Karpas-422 (cell line): ENCODE data around the gene ZSWIM5. TPM values are rescaled to one million over a fixed set of nuclear protein-coding genes. Genes with fewer than 3 reads are reported as not detected.
A peak's percentile ranks its signal among the peaks of the same experiment; 100 is the strongest.
"Not testable (repeated sequence)": the region's sequence is repeated elsewhere in the genome, so short reads cannot be mapped to it uniquely, and the experiment has no call there.

Experiments used
- DNase-seq: peaks from one replicate; pipeline ENCODE4 v3.0.0-alpha.2; 2015
- H2AFZ ChIP-seq: fragments of 200-600 bp; sonication (generic); 2 replicates; pipeline ENCODE4 v1.6.1; 2014; ENCODE audit warnings: antibody characterized with exemption, low read length, mixed read lengths
- H3K27ac ChIP-seq: fragments of 200-600 bp; sonication (generic); 2 replicates; pipeline ENCODE4 v1.5.1; 2014; ENCODE audit warnings: mild to moderate bottlenecking, low read length, moderate library complexity
- H3K27me3 ChIP-seq: fragments of 200-600 bp; sonication (generic); 2 replicates; pipeline ENCODE4 v1.6.1; 2014; ENCODE audit warnings: low read length, mixed read lengths
- H3K36me3 ChIP-seq: fragments of 200-600 bp; sonication (generic); 2 replicates; pipeline ENCODE4 v1.6.1; 2014; ENCODE audit warnings: low read length, mixed read lengths; ENCODE audit not compliant: insufficient read depth
- H3K4me1 ChIP-seq: fragments of 200-600 bp; sonication (generic); 2 replicates; pipeline ENCODE4 v1.6.1; 2014; ENCODE audit warnings: mild to moderate bottlenecking, low read length, mixed read lengths
- H3K4me2 ChIP-seq: fragments of 200-600 bp; sonication (generic); 2 replicates; pipeline ENCODE4 v1.6.1; 2014; ENCODE audit warnings: low read length, low read depth, mild to moderate bottlenecking; ENCODE audit not compliant: poor library complexity, severe bottlenecking
- H3K4me3 ChIP-seq: fragments of 200-600 bp; sonication (generic); 2 replicates; pipeline ENCODE4 v1.5.1; 2014; ENCODE audit warnings: mild to moderate bottlenecking, antibody characterized with exemption, low read length, mixed read lengths
- H3K79me2 ChIP-seq: fragments of 200-600 bp; sonication (generic); 2 replicates; pipeline ENCODE4 v1.6.1; 2014; ENCODE audit warnings: mild to moderate bottlenecking, low read length, mixed read lengths
- H3K9ac ChIP-seq: fragments of 200-600 bp; sonication (generic); 2 replicates; pipeline ENCODE4 v1.6.0; 2014; ENCODE audit warnings: low read length
- H3K9me2 ChIP-seq: fragments of 200-600 bp; sonication (generic), shearing (Covaris generic); replicated peaks from 2 replicates; pipeline ENCODE4 v1.6.0; 2014; ENCODE audit warnings: mild to moderate bottlenecking, low read length, moderate library complexity; ENCODE audit not compliant: insufficient read depth
- H3K9me3 ChIP-seq: fragments of 300-700, 200-600 bp; sonication (generic); 2 replicates; pipeline ENCODE4 v1.6.1; 2014; ENCODE audit warnings: low read length, mixed read lengths
- H4K20me1 ChIP-seq: fragments of 200-600 bp; sonication (generic); 2 replicates; pipeline ENCODE4 v1.6.1; 2014; ENCODE audit warnings: mild to moderate bottlenecking, antibody characterized with exemption, low read length, low read depth; ENCODE audit not compliant: insufficient read depth
- total RNA-seq: library from RNA; depleted of rRNA; stranded (reverse); fragments of >200 nt; shearing (Covaris generic); gene quantifications from 2 replicates; pipeline ENCODE4 v1.2.3, GENCODE V29; 2014; ENCODE audit warnings: low replicate concordance

ZSWIM5 gene
- total RNA-seq, 1 experiment from 2014 or later, result 0.04 TPM

DNA sequence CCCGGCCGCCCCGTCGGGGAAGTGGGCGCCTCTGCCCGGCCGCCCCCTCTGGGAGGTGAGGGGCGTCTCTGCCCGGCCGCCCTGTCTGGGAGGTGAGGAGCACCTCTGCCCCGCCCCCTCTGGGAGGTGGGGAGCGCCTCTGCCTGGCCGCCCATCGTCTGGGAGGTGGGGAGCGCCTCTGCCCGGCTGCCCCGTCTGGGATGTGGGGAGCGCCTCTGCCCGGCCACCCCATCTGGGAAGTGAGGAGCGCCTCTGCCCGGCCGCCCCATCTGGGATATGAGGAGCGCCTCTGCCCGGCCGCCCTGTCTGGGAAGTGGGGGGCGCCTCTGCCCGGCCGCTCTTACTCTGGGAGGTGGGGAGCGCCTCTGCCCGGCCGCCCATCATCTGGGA is 100.3 kb downstream of the ZSWIM5 start:
- H2AFZ ChIP-seq, H3K9ac ChIP-seq, H3K79me2 ChIP-seq, H3K9me3 ChIP-seq, H3K9me2 ChIP-seq, H3K4me2 ChIP-seq, H4K20me1 ChIP-seq, H3K27me3 ChIP-seq, H3K27ac ChIP-seq, DNase-seq, H3K4me3 ChIP-seq, H3K36me3 ChIP-seq: not testable (repeated sequence)
- peaks cover 13% of the 10 kb centered on the region for H3K4me1 ChIP-seq

DNA sequence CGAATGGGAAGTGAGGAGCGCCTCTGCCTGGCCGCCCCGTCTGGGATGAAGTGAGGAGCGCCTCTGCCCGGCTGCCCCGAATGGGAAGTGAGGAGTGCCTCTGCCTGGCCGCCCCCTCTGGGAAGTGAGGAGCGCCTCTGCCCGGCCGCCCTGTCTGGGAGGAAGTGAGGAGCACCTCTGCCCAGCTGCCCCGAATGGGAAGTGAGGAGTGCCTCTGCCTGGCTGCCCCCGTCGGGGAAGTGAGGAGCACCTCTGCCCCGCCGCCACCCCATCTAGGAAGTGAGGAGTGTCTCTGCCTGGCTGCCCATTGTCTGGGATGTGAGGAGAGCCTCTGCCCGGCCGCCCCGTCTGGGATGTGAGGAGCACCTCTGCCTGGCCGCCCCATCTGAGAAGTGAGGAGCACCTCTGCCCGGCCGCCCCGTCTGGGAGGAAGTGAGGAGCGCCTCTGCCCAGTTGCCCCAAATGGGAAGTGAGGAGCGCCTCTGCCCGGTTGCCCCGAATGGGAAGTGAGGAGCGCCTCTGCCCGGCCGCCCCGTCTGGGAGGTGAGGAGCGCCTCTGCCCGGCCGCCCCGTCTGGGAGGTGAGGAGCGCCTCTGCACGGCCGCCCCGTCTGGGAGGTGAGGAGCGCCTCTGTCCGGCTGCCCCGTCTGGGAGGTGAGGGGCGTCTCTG is 100.8 kb downstream of the ZSWIM5 start:
- H4K20me1 ChIP-seq, H3K9me3 ChIP-seq, H3K9ac ChIP-seq, H3K4me3 ChIP-seq, H3K27ac ChIP-seq, H3K79me2 ChIP-seq, H3K36me3 ChIP-seq, H3K9me2 ChIP-seq, DNase-seq, H2AFZ ChIP-seq, H3K27me3 ChIP-seq, H3K4me2 ChIP-seq: not testable (repeated sequence)
- H3K4me1 ChIP-seq, result peaks cover 13% of the 10 kb centered on the region

DNA sequence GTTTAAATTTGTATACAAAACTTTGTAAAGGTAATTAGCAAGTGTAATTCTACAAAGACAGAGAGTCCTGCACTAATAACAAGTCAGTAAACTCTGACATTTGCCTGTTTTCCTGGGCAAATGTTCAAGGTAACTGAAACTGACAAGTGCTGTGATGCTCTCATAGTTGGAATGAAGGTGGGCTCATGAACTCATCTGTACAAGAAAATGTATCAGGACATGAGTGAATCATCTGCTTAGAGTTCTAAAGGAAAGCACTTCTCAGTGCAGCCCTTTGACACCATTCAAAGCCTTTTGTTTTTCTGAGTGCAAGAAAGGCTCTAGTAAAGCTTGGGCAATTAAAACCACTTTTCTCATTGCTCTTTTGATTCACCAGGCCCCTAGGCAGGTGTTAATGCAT is 102.9 kb downstream of the ZSWIM5 start:
- H3K79me2 ChIP-seq, result no peaks in the 10 kb centered on the region
- DNase-seq, result no peak
- H3K36me3 ChIP-seq, result no peaks in the 10 kb centered on the region
- no peak overlapping the region for H3K27ac ChIP-seq
- H3K4me2 ChIP-seq, result no peak overlapping the region
- no peak overlapping the region for H3K4me3 ChIP-seq
- H3K27me3 ChIP-seq, result no peaks in the 10 kb centered on the region
- no peak overlapping the region for H3K9ac ChIP-seq
- H2AFZ ChIP-seq, result no peak overlapping the region
- H4K20me1 ChIP-seq, result no peaks in the 10 kb centered on the region
- no peaks in the 10 kb centered on the region for H3K9me3 ChIP-seq
- H3K4me1 ChIP-seq, result peaks cover 13% of the 10 kb centered on the region
- no peaks in the 10 kb centered on the region for H3K9me2 ChIP-seq

DNA sequence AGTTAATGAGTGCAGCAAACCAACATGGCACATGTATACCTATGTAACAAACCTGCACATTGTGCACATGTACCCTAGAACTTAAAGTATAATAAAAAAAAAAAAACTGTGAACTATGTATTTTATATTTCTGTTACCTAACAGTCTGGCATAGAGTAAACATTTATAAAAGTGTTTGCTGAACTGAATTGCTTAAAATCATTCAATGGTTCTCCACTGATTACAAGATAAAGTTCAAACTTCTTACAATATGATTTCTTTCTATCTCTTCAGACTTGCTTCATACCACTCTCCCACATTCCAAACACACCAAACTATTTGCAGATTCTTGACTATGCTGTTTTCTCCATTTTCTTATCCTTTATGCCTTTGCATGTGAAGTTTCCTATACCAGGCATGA is 104.5 kb downstream of the ZSWIM5 start:
- Histone ChIP-seq H3K79me2 (no peaks in the 10 kb centered on the region), H3K9ac (no peak overlapping the region), H2AFZ (no peak overlapping the region), H3K9me2 (no peaks in the 10 kb centered on the region), H3K36me3 (no peaks in the 10 kb centered on the region), H3K9me3 (no peaks in the 10 kb centered on the region), H3K4me1 (peaks cover 17% of the 10 kb centered on the region), H4K20me1 (no peaks in the 10 kb centered on the region), H3K27ac (no peak overlapping the region), H3K4me2 (no peak overlapping the region), H3K4me3 (no peak overlapping the region), H3K27me3 (no peaks in the 10 kb centered on the region)
- DNase-seq, result no peak

DNA sequence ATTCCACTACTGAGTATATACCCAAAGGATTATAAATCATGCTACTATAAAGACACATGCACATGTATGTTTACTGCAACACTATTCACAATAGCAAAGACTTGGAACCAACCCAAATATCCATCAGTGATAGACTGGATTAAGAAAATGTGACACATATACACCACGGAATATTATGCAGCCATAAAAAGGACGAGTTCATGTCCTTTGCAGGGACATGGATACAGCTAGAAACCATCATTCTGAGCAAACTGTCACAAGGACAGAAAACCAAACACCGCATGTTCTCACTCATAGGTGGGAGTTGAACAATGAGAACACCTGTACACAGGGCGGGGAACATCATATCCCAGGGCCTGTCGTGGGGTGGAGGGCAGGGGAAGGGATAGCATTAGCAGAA is 104.9 kb downstream of the ZSWIM5 start:
- not testable (repeated sequence) for H2AFZ ChIP-seq, H3K27me3 ChIP-seq, H3K79me2 ChIP-seq, H3K9me3 ChIP-seq, DNase-seq, H3K36me3 ChIP-seq, H3K9me2 ChIP-seq, H3K27ac ChIP-seq, H3K9ac ChIP-seq, H3K4me2 ChIP-seq, H3K4me3 ChIP-seq, H4K20me1 ChIP-seq
- H3K4me1 ChIP-seq, result peaks cover 19% of the 10 kb centered on the region

DNA sequence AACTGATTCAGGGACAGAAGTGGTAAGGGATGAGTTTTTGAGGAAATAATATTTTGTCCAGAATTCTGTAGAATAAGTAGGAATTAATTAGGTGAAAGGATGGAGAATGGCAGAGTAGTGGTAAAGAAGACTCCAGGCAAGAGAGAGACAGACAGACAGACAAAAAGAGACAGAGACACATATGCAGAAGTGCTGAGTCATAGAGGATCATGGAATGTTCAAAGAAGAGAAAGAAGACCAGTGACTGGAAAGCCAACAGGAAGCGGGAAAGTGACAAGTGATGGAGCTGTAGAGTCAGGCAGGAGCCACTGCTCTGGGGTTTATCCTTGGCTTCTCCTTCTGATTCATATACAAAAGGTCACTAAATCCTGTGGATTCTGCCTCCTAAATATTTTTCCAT is 108.5 kb downstream of the ZSWIM5 start:
- Histone ChIP-seq H3K9ac (no peak overlapping the region), H3K9me3 (no peaks in the 10 kb centered on the region), H3K36me3 (no peaks in the 10 kb centered on the region), H3K4me3 (no peak overlapping the region), H3K27me3 (no peaks in the 10 kb centered on the region), H2AFZ (no peak overlapping the region), H3K79me2 (no peaks in the 10 kb centered on the region), H4K20me1 (no peaks in the 10 kb centered on the region), H3K9me2 (no peaks in the 10 kb centered on the region), H3K4me1 (peaks cover 7% of the 10 kb centered on the region), H3K4me2 (no peak overlapping the region), H3K27ac (no peak overlapping the region)
- no peak for DNase-seq

DNA sequence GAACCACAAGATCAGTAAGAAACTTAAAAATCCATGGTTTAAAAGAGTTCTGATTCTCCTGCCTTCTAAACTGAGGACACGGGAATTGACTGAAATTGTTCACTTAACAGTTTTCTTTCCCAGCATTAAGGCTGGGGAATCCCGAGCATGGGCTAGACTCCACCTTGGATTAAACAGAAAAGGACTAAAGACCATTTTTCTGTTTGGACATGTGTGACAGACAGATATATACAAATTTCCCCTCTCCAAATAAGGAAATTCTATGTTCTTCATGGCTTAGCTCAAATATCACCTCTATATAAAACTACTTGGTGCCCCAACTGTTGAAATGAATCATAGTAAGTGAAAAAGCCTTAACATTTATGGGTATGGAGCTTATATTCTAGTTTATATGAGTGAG is 109.3 kb downstream of the ZSWIM5 start:
- H3K4me1 ChIP-seq, result peaks cover 7% of the 10 kb centered on the region
- H3K4me3 ChIP-seq, result no peak overlapping the region
- H3K9me2 ChIP-seq, result no peaks in the 10 kb centered on the region
- H3K4me2 ChIP-seq, result peak overlapping the region; percentile 7
- H3K9ac ChIP-seq, result no peak overlapping the region
- H2AFZ ChIP-seq, result 0 out of 2 replicates have a peak overlapping the region, but pooled peaks have one; percentile 42
- no peak overlapping the region for H3K27ac ChIP-seq
- no peaks in the 10 kb centered on the region for H3K9me3 ChIP-seq
- no peaks in the 10 kb centered on the region for H4K20me1 ChIP-seq
- no peak for DNase-seq
- H3K79me2 ChIP-seq, result no peaks in the 10 kb centered on the region
- H3K36me3 ChIP-seq, result no peaks in the 10 kb centered on the region
- H3K27me3 ChIP-seq, result no peaks in the 10 kb centered on the region

DNA sequence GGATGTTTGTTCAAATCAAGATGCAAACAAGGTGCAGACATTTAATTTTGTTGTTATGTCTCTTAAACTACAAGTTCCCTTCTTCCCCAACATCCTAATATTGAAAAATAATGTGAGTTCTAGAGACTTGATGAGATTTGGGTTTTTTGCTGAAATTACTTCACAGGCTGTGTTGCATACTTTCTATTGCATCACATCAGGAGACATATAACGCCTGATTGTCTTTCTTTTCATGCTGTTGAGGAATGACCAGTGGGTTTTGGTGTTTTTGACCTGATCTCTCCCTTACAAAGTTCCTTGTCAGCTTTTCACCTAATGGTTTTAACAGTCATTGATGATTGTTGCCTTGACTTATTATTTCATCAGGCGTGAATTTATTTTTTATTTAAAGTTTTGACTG is 111.0 kb downstream of the ZSWIM5 start:
- Histone ChIP-seq H3K27ac (no peak overlapping the region), H2AFZ (no peak overlapping the region), H3K4me1 (peaks cover 7% of the 10 kb centered on the region), H3K27me3 (no peaks in the 10 kb centered on the region), H3K4me3 (no peak overlapping the region), H3K9me3 (no peaks in the 10 kb centered on the region), H3K79me2 (no peaks in the 10 kb centered on the region), H3K9me2 (no peaks in the 10 kb centered on the region), H3K36me3 (no peaks in the 10 kb centered on the region), H3K9ac (no peak overlapping the region), H3K4me2 (no peak overlapping the region), H4K20me1 (no peaks in the 10 kb centered on the region)
- no peak for DNase-seq

DNA sequence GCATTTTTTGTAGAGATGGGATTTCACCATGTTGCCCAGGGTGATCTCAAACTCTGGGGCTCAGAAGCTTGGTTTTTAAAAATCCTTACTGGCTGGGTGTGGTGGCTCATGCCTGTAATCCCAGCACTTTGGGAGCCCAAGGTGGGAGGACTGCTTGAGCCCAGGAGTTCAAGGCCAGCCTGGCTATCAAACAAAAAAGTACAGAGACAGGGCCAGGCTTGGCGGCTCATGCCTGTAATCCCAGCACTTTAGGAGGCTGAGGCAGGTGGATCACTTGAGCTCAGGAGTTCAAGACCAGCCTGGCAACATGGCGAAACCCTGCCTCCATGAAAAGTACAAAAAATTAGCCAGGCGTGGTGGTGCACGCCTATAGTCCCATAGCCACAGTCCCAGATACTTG is 112.0 kb downstream of the ZSWIM5 start:
- H3K9me2 ChIP-seq, H3K4me3 ChIP-seq, H3K27ac ChIP-seq, H3K4me2 ChIP-seq, H4K20me1 ChIP-seq, H3K9me3 ChIP-seq, DNase-seq, H3K4me1 ChIP-seq, H3K27me3 ChIP-seq, H3K36me3 ChIP-seq, H3K79me2 ChIP-seq, H2AFZ ChIP-seq, H3K9ac ChIP-seq: not testable (repeated sequence)
